HepG2 (cell line): ENCODE results near the gene NDUFB10. TPM values are rescaled to one million over a fixed set of nuclear protein-coding genes. Genes with fewer than 3 reads are reported as not detected.

ENCODE experiments used
- ATAC-seq: fragments of 200-7000 bp; cut with Tn5 transposase; 3 replicates; pipeline ENCODE4 v1.9.1; 2020; ENCODE audit warnings: mild to moderate bottlenecking, moderate library complexity
- BruUV-seq: library from RNA; stranded (reverse); fragments of 400-500 nt; replicated peaks from 2 replicates; lab custom pipeline; 2021; lab: Mats Ljungman, UMichigan
- CTCF ChIA-PET: fragments of 300-600 bp; formaldehyde crosslinking; extraction: SDS; loops from one replicate; lab custom pipeline; 2021; ENCODE audit warnings: low total read pairs, inconsistent platforms, low intra/inter-chr PET ratio; lab: Yijun Ruan, JAX
- POLR2A ChIA-PET: fragments of 350-600 bp; sonication (Branson Sonifier 250); formaldehyde crosslinking; loops from one replicate; lab custom pipeline; 2020; ENCODE audit warnings: antibody characterized with exemption, inconsistent platforms; lab: Yijun Ruan, JAX
- DNase-seq: peaks from one replicate; pipeline ENCODE4 v3.0.0-alpha.2; 2015; ENCODE audit warnings: low spot score
- FAIRE-seq: peaks from 3 replicates; lab custom pipeline; 2011; peaks lifted over from hg19 to GRCh38; lab: Jason Lieb, UNC
- H2AFZ ChIP-seq: one replicate; pipeline ENCODE4 v1.6.1; 2011; ENCODE audit warnings: low read length, inconsistent platforms
- H3K27ac ChIP-seq: fragments of 300-600 bp; 3 replicates; pipeline ENCODE4 v1.8.0; 2011; ENCODE audit warnings: mixed run types, mild to moderate bottlenecking, mixed read lengths, low read length, inconsistent platforms; ENCODE audit not compliant: insufficient read depth; ENCODE audit errors: extremely low read length
- H3K27me3 ChIP-seq, 2 experiments: fragments of 200-600 bp in 1 of 2; 2 replicates in 1 of 2; 3 replicates in 1 of 2; pipeline versions ENCODE4 v1.6.0 to v1.8.0; 2011; ENCODE audit warnings: low read length in 2 of 2, mild to moderate bottlenecking in 2 of 2, moderate library complexity in 2 of 2, inconsistent platforms in 1 of 2; ENCODE audit not compliant: insufficient read depth in 2 of 2, control insufficient read depth in 1 of 2
- H3K36me3 ChIP-seq, 2 experiments: fragments of 200-600 bp in 1 of 2; replicated peaks in 1 of 2; 2 replicates in 1 of 2; 3 replicates in 1 of 2; pipeline versions ENCODE4 v1.5.1 to v1.8.0; 2011; ENCODE audit warnings: low read length in 2 of 2, inconsistent platforms in 1 of 2; ENCODE audit not compliant: insufficient read depth in 2 of 2, control insufficient read depth in 1 of 2
- H3K4me1 ChIP-seq: 2 replicates; pipeline ENCODE4 v1.5.1; 2012; ENCODE audit warnings: low read length, inconsistent platforms; ENCODE audit not compliant: insufficient read depth
- H3K4me2 ChIP-seq: 2 replicates; pipeline ENCODE4 v1.6.0; 2011; ENCODE audit warnings: low read depth, low read length, inconsistent platforms
- H3K4me3 ChIP-seq, 3 experiments: fragments of 200-600 bp in 1 of 3; sonication (generic), shearing (Covaris generic) in 1 of 3; replicated peaks in 1 of 3; 2 replicates each; pipeline ENCODE4 v1.5.1; 2011 to 2016; ENCODE audit warnings: low read length in 3 of 3, inconsistent platforms in 2 of 3, low read depth in 2 of 3, mild to moderate bottlenecking in 2 of 3, control low read depth in 1 of 3, mixed read lengths in 1 of 3; ENCODE audit not compliant: insufficient read depth in 1 of 3
- H3K79me2 ChIP-seq: one replicate; pipeline ENCODE4 v1.6.1; 2011; ENCODE audit warnings: low read length, inconsistent platforms; ENCODE audit not compliant: insufficient read depth
- H3K9ac ChIP-seq: 2 replicates; pipeline ENCODE4 v1.6.0; 2011; ENCODE audit warnings: mild to moderate bottlenecking, low read depth, low read length, inconsistent platforms; ENCODE audit not compliant: insufficient read depth
- H3K9me3 ChIP-seq: 2 replicates; pipeline ENCODE4 v1.5.1; 2012; ENCODE audit warnings: mild to moderate bottlenecking, low read length
- H4K20me1 ChIP-seq: 2 replicates; pipeline ENCODE4 v1.6.0; 2011; ENCODE audit warnings: inconsistent platforms, mild to moderate bottlenecking, low read length, moderate library complexity; ENCODE audit not compliant: insufficient read depth
- ZNF207 ChIP-seq: fragments of 450-650 bp; IDR thresholded peaks from 2 replicates; pipeline ENCODE4 v1.6.1; 2016; ENCODE audit warnings: antibody characterized with exemption, borderline replicate concordance
- WGBS: methylation state at CpG from one replicate; pipeline ENCODE4 v1.1.6; 2017; ENCODE audit warnings: low lambda C conversion rate; 5-methylcytosine and 5-hydroxymethylcytosine counted together
- in situ Hi-C: cut with HindIII; loops from 2 replicates; pipeline ENCODE4 v1.10.0; 2017; ENCODE audit warnings: low pct_unique_long_range_greater_than_20kb; ENCODE audit not compliant: extremely low pct_ligation_motif_present
- intact Hi-C: fragments of 100-400 bp; cut with micrococcal nuclease; formaldehyde crosslinking; loops from one replicate; pipeline ENCODE4 v1.10.0; 2022; ENCODE audit not compliant: unreplicated experiment
- polyA plus RNA-seq, 8 experiments: library from polyadenylated mRNA; depleted of rRNA in 3 of 8; stranded (reverse) in 7 of 8; unstranded in 1 of 8; fragments of >200 nt; fragmentation: Illumina TruSeq in 4 of 8; extraction: Trizol in 4 of 8; gene quantifications; 2 replicates each; pipeline versions ENCODE4 v1.2.1 to v1.2.3, GENCODE V29; 2011 to 2016; ENCODE audit warnings: low read depth in 4 of 8, missing spikeins in 1 of 8, mixed read lengths in 1 of 8; ENCODE audit not compliant: insufficient read depth in 1 of 8
- total RNA-seq, 5 experiments: library from RNA; depleted of rRNA; stranded (reverse); fragments of >200 nt; fragmentation: Illumina TruSeq; extraction: Trizol; gene quantifications; 2 replicates each; pipeline ENCODE4 v1.2.3, GENCODE V29; 2016; ENCODE audit warnings: low read depth in 1 of 5
- TF ChIP-seq, protein P1 (sequence below): sonication (generic); formaldehyde crosslinking; IDR thresholded peaks from 2 replicates; pipeline ENCODE4 v1.4.0; 2020; ENCODE audit warnings: missing genetic modification reagents

Gene NDUFB10
- total and polyA plus RNA-seq, 2 of the 13 experiments (the other 11 are each of a cell fraction or from before 2014, with no cell fraction given), result 68.6 to 157 TPM

DNA sequence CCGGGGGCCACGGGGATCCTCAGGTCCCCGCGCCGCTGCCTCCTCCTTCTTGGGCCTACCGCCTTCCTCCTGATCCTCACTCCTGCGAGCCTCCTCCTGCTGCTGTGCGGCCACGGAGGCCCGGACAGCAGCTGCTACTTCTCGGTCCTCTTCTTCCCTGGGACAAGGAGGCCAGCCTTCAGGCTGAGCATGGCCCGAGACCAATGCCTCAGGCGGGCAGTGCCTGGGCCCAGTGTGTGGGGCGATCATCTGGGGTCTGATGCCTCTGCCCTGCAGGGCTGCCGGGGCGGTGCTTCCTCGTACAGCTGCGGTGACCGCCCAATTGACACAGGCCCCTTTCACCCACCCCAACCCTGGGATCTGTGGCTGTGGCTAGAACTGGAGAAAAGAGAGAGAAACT, 41.7 kb downstream of the NDUFB10 start (continued):
- TF ChIP-seq, protein P1, sequence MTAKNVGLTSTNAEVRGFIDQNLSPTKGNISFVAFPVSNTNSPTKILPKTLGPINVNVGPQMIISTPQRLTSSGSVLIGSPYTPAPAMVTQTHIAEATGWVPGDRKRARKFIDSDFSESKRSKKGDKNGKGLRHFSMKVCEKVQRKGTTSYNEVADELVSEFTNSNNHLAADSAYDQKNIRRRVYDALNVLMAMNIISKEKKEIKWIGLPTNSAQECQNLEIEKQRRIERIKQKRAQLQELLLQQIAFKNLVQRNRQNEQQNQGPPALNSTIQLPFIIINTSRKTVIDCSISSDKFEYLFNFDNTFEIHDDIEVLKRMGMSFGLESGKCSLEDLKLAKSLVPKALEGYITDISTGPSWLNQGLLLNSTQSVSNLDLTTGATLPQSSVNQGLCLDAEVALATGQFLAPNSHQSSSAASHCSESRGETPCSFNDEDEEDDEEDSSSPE (CRISPR knock-in tag), result no peak

DNA sequence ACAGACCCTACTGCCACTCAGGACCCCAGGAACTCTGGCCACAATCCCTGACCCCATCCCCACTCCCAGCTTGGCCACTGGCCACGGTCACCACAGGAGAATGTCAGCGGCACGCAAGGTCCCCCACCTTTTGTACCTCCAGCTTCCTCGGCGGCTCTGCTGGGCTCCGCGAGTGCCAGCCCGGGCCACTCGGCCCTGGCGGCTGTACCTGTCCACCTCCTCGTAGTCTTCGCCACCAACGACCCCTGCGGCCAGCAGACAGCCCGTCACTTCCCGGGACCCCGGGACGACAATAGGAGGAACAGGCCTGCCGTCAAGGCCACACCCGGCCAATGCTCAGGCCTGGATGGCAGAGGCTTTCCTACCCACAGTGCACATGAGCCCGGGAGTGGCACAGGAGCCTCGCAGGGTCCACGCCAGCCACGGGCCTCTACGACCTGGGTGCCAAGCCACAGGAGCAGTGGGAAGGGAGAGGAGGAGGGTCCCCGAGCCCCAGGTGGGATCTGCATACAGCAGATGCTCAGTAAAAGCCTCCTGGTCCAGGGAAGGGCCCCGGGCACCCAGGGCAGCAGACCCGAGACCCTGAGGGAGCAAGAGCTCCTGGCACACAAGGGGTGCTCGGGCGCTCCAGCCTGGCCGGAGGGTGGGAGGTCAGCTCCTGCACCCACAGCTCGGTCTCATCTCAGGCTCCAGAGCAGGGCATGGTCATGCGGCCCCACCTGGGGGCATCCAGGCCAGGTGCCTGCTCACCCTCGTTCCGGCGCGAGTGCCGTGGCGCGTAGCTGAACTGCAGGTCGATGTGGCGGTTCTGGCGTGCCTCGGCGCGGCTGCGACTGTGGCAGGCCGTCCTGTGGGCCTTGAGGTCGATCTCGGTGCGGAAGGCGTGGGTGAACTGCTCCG, 42.4 kb downstream of the NDUFB10 start:
- ATAC-seq (no peak), FAIRE-seq (no peak), DNase-seq (no peak)
- no peak for TF ChIP-seq ZNF207
- BruUV-seq, result no TSS peak
- Histone ChIP-seq H3K27me3 (no peaks in the 10 kb centered on the region), H3K79me2 (peaks cover 18% of the 10 kb centered on the region), H3K9me3 (no peaks in the 10 kb centered on the region), H4K20me1 (peaks cover 5% of the 10 kb centered on the region; the same call in 1 of the 2 replicates), H3K4me2 (no peak overlapping the region), H3K9ac (no peak overlapping the region), H3K4me3 (no peak overlapping the region), H3K4me1 (peaks cover 24% of the 10 kb centered on the region), H2AFZ (no peak overlapping the region), H3K36me3 (peaks cover 29 to 45% of the 10 kb centered on the region in 2 experiments), H3K27ac (no peak overlapping the region)
- WGBS, result 97% methylated on average over 42 of the region's 53 CpGs
- in situ Hi-C loops (no loop called here), intact Hi-C loops (no loop called here)
- POLR2A ChIA-PET, result no interaction called here
- CTCF ChIA-PET, result no interaction called here
